GM12878 (cell line): ENCODE results near the gene SLC39A6. TPM values are rescaled to one million over a fixed set of nuclear protein-coding genes. Genes with fewer than 3 reads are reported as not detected.
A peak's percentile ranks its signal among the peaks of the same experiment; 100 is the strongest.

Experiments
- ATAC-seq: fragments of 200-7000 bp; cut with Tn5 transposase; 3 replicates; pipeline ENCODE4 v1.9.1; 2020; ENCODE audit warnings: mild to moderate bottlenecking, moderate library complexity
- BruUV-seq: library from RNA; stranded (reverse); fragments of 400-500 nt; replicated peaks from 2 replicates; lab custom pipeline; 2021; lab: Mats Ljungman, UMichigan
- CTCF ChIA-PET: fragments of 300-600 bp; sonication (Branson Sonifier 250); formaldehyde crosslinking; extraction: SDS; loops from one replicate; lab custom pipeline; 2021; ENCODE audit warnings: inconsistent platforms; lab: Yijun Ruan, JAX
- POLR2A ChIA-PET: fragments of 350-600 bp; formaldehyde crosslinking; extraction: SDS; loops from one replicate; lab custom pipeline; 2021; ENCODE audit warnings: inconsistent platforms; lab: Charles Lee
- RAD21 ChIA-PET: fragments of 300-600 bp; sonication (Branson Sonifier 250); formaldehyde crosslinking; loops from one replicate; lab custom pipeline; 2023; ENCODE audit warnings: antibody characterized with exemption; ENCODE audit not compliant: unreplicated experiment; lab: Charles Lee
- SMC1A ChIA-PET: fragments of 300-600 bp; sonication (Branson Sonifier 250); formaldehyde crosslinking; loops from one replicate; lab custom pipeline; 2023; ENCODE audit not compliant: unreplicated experiment, uncharacterized antibody; lab: Charles Lee
- DNase-seq: peaks from one replicate; pipeline ENCODE4 v3.0.0-alpha.2; 2011; ENCODE audit warnings: low read depth, low spot score
- FAIRE-seq: peaks from 3 replicates; lab custom pipeline; 2011; peaks lifted over from hg19 to GRCh38; lab: Jason Lieb, UNC
- H2AFZ ChIP-seq: 2 replicates; pipeline ENCODE4 v1.6.0; 2011; ENCODE audit warnings: low read depth, low read length, control low read depth; ENCODE audit not compliant: control insufficient read depth
- H3K27ac ChIP-seq: 2 replicates; pipeline ENCODE4 v1.5.1; 2011; ENCODE audit warnings: control low read depth; ENCODE audit not compliant: control insufficient read depth, insufficient read depth
- H3K27me3 ChIP-seq, 2 experiments: replicated peaks in 1 of 2; 2 replicates each; pipeline versions ENCODE4 v1.6.0 to v1.6.1; 2011; ENCODE audit warnings: low read length in 1 of 2; ENCODE audit not compliant: control insufficient read depth in 2 of 2, insufficient read depth in 2 of 2
- H3K36me3 ChIP-seq, 2 experiments: 2 replicates each; pipeline ENCODE4 v1.5.1; 2011; ENCODE audit warnings: low read length in 1 of 2; ENCODE audit not compliant: control insufficient read depth in 2 of 2, insufficient read depth in 2 of 2
- H3K4me1 ChIP-seq: 2 replicates; pipeline ENCODE4 v1.6.1; 2011; ENCODE audit warnings: mild to moderate bottlenecking, low read length, moderate library complexity, mixed read lengths; ENCODE audit not compliant: control insufficient read depth, insufficient read depth
- H3K4me2 ChIP-seq: 2 replicates; pipeline ENCODE4 v1.6.0; 2011; ENCODE audit warnings: control low read depth; ENCODE audit not compliant: control insufficient read depth, insufficient read depth
- H3K4me3 ChIP-seq: fragments of 200-600 bp; sonication (generic); 2 replicates; pipeline ENCODE4 v1.5.1; 2016
- H3K79me2 ChIP-seq: 2 replicates; pipeline ENCODE4 v1.6.0; 2011; ENCODE audit warnings: low read length; ENCODE audit not compliant: control insufficient read depth, insufficient read depth
- H3K9ac ChIP-seq: 2 replicates; pipeline ENCODE4 v1.8.0; 2011; ENCODE audit warnings: low read length, control low read depth, mixed read lengths; ENCODE audit not compliant: control insufficient read depth, insufficient read depth
- H3K9me3 ChIP-seq: replicated peaks from 3 replicates; pipeline ENCODE4 v1.5.1; 2011; ENCODE audit warnings: mild to moderate bottlenecking, low read length; ENCODE audit not compliant: control insufficient read depth, insufficient read depth
- H4K20me1 ChIP-seq: 2 replicates; pipeline ENCODE4 v1.6.0; 2011; ENCODE audit not compliant: control insufficient read depth, insufficient read depth
- BHLHE40 ChIP-seq, 2 experiments: fragments of 450-650 bp in 1 of 2; IDR thresholded peaks; 2 replicates each; pipeline ENCODE4 v1.6.1; 2011 to 2017; ENCODE audit warnings: low read depth in 2 of 2, borderline replicate concordance in 1 of 2, improper control_type of control experiment in 1 of 2, low read length in 1 of 2, mild to moderate bottlenecking in 1 of 2
- CBX5 ChIP-seq: sonication (generic); IDR thresholded peaks from 2 replicates; pipeline ENCODE4 v1.6.1; 2016; ENCODE audit warnings: low read depth, moderate library complexity, mild to moderate bottlenecking, inconsistent platforms
- ETV6 ChIP-seq, 2 experiments: fragments of 450-650 bp in 1 of 2; IDR thresholded peaks in 1 of 2; conservative IDR thresholded peaks in 1 of 2; 2 replicates each; pipeline ENCODE4 v1.6.1; 2014; ENCODE audit warnings: antibody characterized with exemption in 1 of 2, borderline replicate concordance in 1 of 2, low read depth in 1 of 2, mild to moderate bottlenecking in 1 of 2, moderate library complexity in 1 of 2
- MTA2 ChIP-seq: fragments of 450-650 bp; IDR thresholded peaks from 2 replicates; pipeline ENCODE4 v1.6.1; 2016; ENCODE audit warnings: low read depth, mild to moderate bottlenecking, moderate library complexity
- POLR2A ChIP-seq: IDR thresholded peaks from 2 replicates; pipeline ENCODE4 v1.6.1; 2011; ENCODE audit warnings: low read depth, mild to moderate bottlenecking, low read length
- RAD21 ChIP-seq: IDR thresholded peaks from 2 replicates; pipeline ENCODE4 v1.6.1; 2011; ENCODE audit warnings: mild to moderate bottlenecking, low read depth, low read length, moderate library complexity; ENCODE audit not compliant: insufficient read depth
- SIN3A ChIP-seq: IDR thresholded peaks from 2 replicates; pipeline ENCODE4 v1.6.1; 2012; ENCODE audit warnings: low read depth, low read length, improper control_type of control experiment
- WGBS: methylation state at CpG from one replicate; pipeline ENCODE4 v1.1.6; 2016; ENCODE audit warnings: low lambda C conversion rate; ENCODE audit not compliant: insufficient replicate concordance, insufficient coverage; ENCODE audit errors: missing lambda C conversion rate; 5-methylcytosine and 5-hydroxymethylcytosine counted together
- in situ Hi-C: fragments of 300-500 bp; cut with MboI; formaldehyde crosslinking; loops from 9 replicates; pipeline ENCODE4 v1.14.3; 2018; ENCODE audit warnings: mixed read lengths
- intact Hi-C: fragments of 100-400 bp; cut with micrococcal nuclease; formaldehyde crosslinking; loops from one replicate; pipeline ENCODE4 v1.14.2; 2022; ENCODE audit not compliant: unreplicated experiment
- polyA plus RNA-seq, 11 experiments: library from polyadenylated mRNA; depleted of rRNA in 4 of 11; unstranded in 6 of 11; stranded (reverse) in 5 of 11; fragments of >200 nt; fragmentation: Nextera tagmentation in 4 of 11; fragmentation: Illumina TruSeq in 1 of 11; extraction: Ambion mirVana in 4 of 11; extraction: Trizol in 1 of 11; gene quantifications; 1 replicate in 1 of 11; 2 replicates in 10 of 11; pipeline versions ENCODE4 v1.2.1 to v1.2.3, GENCODE V29; 2011 to 2016; ENCODE audit warnings: inconsistent platforms in 2 of 11, missing spikeins in 2 of 11, low read depth in 1 of 11
- total RNA-seq, 4 experiments: library from RNA; depleted of rRNA in 3 of 4; stranded (reverse); fragments of >200 nt in 3 of 4; fragmentation: Illumina TruSeq in 1 of 4; extraction: Trizol in 1 of 4; gene quantifications; 2 replicates each; pipeline versions ENCODE4 v1.2.1 to v1.2.3, GENCODE V29; 2013 to 2021
- TF ChIP-seq, protein P1 (sequence below): IDR thresholded peaks from 2 replicates; pipeline ENCODE4 v1.6.1; 2012; ENCODE audit warnings: improper control_type of control experiment, low read depth, low read length; ENCODE audit not compliant: insufficient replicate concordance
- TF ChIP-seq, protein P2 (sequence below): fragments of 450-650 bp; IDR thresholded peaks from 2 replicates; pipeline ENCODE4 v1.6.1; 2016; ENCODE audit warnings: mild to moderate bottlenecking
- TF ChIP-seq, protein P3 (sequence below): fragments of 450-650 bp; IDR thresholded peaks from 2 replicates; pipeline ENCODE4 v1.6.1; 2017; ENCODE audit warnings: mild to moderate bottlenecking, moderate library complexity

The SLC39A6 gene
- total and polyA plus RNA-seq, 10 of the 15 experiments (the other 5 are each of a cell fraction or from before 2014, with no cell fraction given), result 12.4 to 65.9 (median 41.3) TPM

DNA sequence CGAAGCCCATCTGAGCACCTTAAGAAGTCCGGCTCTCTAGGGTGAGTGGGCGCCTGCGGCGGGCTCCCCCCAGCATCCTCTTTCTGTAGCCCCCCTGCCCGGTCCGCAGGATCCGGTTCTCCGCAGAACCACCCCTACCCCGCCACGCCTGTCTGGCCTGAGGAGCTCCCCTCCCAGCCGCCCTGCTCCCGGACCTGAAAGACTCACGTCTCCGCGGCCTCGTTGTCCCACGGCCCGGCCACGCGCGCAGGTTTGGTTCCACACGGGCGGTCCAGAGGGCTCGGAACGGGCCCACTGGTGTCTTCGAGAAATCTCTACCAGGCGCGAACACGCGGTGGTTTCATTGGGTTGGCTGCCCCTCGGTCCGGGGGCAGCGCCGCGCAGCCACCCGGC, 237 bp downstream of the SLC39A6 start:
- intact Hi-C loops (loop anchor here (2.0 to 5.0 kb wide), 2 partner anchors 62 to 112 kb away; partner anchors contain the start of gene RPRD1A), in situ Hi-C loops (no loop called here)
- ATAC-seq (peak; percentile 30), FAIRE-seq (no peak), DNase-seq (no peak)
- SMC1A ChIA-PET, result interaction anchor here (0.8 to 1.2 kb wide), 3 partner anchors 21 to 107 kb away, joined by 3 read pairs; no protein-coding TSS in a partner anchor
- Histone ChIP-seq H3K4me1 (peaks cover 7% of the 10 kb centered on the region; the same call in 1 of the 2 replicates), H3K4me3 (peak overlapping the region; percentile 85), H3K27ac (peak overlapping the region; percentile 98), H3K9me3 (peaks cover 3% of the 10 kb centered on the region; the same call in 2 of the 3 replicates), H3K27me3 (no peaks in the 10 kb centered on the region), H2AFZ (peak overlapping the region; percentile 98), H3K36me3 (no peaks in the 10 kb centered on the region; a peak in 1 of 4 replicates), H3K9ac (peak overlapping the region; percentile 99), H4K20me1 (no peaks in the 10 kb centered on the region), H3K79me2 (peaks cover 61% of the 10 kb centered on the region), H3K4me2 (peak overlapping the region; percentile 64)
- POLR2A ChIA-PET, result interaction anchor here (0.6 to 2.4 kb wide), 6 partner anchors 9 to 229 kb away, joined by 3 to 7 read pairs (median 4); partner anchors contain the start of genes RMP24 and RPRD1A
- BruUV-seq, result no TSS peak
- CTCF ChIA-PET, result interaction anchor here (0.6 to 4.2 kb wide), 6 partner anchors 9 to 265 kb away, joined by 3 to 20 read pairs (median 6); no protein-coding TSS in a partner anchor
- 1% methylated on average over 33 of the region's 37 CpGs for WGBS
- RAD21 ChIA-PET, result interaction anchor here (0.6 to 3.3 kb wide), 5 partner anchors 33 to 314 kb away, joined by 3 to 11 read pairs (median 5); no protein-coding TSS in a partner anchor
- TF ChIP-seq, protein P1, sequence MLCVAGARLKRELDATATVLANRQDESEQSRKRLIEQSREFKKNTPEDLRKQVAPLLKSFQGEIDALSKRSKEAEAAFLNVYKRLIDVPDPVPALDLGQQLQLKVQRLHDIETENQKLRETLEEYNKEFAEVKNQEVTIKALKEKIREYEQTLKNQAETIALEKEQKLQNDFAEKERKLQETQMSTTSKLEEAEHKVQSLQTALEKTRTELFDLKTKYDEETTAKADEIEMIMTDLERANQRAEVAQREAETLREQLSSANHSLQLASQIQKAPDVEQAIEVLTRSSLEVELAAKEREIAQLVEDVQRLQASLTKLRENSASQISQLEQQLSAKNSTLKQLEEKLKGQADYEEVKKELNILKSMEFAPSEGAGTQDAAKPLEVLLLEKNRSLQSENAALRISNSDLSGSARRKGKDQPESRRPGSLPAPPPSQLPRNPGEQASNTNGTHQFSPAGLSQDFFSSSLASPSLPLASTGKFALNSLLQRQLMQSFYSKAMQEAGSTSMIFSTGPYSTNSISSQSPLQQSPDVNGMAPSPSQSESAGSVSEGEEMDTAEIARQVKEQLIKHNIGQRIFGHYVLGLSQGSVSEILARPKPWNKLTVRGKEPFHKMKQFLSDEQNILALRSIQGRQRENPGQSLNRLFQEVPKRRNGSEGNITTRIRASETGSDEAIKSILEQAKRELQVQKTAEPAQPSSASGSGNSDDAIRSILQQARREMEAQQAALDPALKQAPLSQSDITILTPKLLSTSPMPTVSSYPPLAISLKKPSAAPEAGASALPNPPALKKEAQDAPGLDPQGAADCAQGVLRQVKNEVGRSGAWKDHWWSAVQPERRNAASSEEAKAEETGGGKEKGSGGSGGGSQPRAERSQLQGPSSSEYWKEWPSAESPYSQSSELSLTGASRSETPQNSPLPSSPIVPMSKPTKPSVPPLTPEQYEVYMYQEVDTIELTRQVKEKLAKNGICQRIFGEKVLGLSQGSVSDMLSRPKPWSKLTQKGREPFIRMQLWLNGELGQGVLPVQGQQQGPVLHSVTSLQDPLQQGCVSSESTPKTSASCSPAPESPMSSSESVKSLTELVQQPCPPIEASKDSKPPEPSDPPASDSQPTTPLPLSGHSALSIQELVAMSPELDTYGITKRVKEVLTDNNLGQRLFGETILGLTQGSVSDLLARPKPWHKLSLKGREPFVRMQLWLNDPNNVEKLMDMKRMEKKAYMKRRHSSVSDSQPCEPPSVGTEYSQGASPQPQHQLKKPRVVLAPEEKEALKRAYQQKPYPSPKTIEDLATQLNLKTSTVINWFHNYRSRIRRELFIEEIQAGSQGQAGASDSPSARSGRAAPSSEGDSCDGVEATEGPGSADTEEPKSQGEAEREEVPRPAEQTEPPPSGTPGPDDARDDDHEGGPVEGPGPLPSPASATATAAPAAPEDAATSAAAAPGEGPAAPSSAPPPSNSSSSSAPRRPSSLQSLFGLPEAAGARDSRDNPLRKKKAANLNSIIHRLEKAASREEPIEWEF, result no peak
- TF ChIP-seq SIN3A (0 out of 2 replicates have a peak, but pooled peaks have one; percentile 36), ETV6 (conservative IDR thresholded peaks at IDR 0.05 in 1 of 2, IDR thresholded peaks at IDR 0.05 in 1 of 2; ENCODE audit: borderline replicate concordance in 1 of 2, low read depth in 1 of 2) (no peak), MTA2 (0 out of 2 replicates have a peak, but pooled peaks have one; percentile 14), BHLHE40 (IDR thresholded peaks at IDR 0.05; ENCODE audit: borderline replicate concordance in 1 of 2, low read depth in 2 of 2, low read length in 1 of 2) (0 out of 4 replicates have a peak, but pooled peaks of 1 of the 2 experiments have one; percentile 13), CBX5 (0 out of 2 replicates have a peak, but pooled peaks have one; percentile 0), RAD21 (no peak), POLR2A (0 out of 2 replicates have a peak, but pooled peaks have one; percentile 19)
- TF ChIP-seq, protein P2, sequence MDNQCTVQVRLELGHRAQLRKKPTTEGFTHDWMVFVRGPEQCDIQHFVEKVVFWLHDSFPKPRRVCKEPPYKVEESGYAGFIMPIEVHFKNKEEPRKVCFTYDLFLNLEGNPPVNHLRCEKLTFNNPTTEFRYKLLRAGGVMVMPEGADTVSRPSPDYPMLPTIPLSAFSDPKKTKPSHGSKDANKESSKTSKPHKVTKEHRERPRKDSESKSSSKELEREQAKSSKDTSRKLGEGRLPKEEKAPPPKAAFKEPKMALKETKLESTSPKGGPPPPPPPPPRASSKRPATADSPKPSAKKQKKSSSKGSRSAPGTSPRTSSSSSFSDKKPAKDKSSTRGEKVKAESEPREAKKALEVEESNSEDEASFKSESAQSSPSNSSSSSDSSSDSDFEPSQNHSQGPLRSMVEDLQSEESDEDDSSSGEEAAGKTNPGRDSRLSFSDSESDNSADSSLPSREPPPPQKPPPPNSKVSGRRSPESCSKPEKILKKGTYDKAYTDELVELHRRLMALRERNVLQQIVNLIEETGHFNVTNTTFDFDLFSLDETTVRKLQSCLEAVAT, result 0 out of 2 replicates have a peak, but pooled peaks have one; percentile 6
- TF ChIP-seq, protein P3, sequence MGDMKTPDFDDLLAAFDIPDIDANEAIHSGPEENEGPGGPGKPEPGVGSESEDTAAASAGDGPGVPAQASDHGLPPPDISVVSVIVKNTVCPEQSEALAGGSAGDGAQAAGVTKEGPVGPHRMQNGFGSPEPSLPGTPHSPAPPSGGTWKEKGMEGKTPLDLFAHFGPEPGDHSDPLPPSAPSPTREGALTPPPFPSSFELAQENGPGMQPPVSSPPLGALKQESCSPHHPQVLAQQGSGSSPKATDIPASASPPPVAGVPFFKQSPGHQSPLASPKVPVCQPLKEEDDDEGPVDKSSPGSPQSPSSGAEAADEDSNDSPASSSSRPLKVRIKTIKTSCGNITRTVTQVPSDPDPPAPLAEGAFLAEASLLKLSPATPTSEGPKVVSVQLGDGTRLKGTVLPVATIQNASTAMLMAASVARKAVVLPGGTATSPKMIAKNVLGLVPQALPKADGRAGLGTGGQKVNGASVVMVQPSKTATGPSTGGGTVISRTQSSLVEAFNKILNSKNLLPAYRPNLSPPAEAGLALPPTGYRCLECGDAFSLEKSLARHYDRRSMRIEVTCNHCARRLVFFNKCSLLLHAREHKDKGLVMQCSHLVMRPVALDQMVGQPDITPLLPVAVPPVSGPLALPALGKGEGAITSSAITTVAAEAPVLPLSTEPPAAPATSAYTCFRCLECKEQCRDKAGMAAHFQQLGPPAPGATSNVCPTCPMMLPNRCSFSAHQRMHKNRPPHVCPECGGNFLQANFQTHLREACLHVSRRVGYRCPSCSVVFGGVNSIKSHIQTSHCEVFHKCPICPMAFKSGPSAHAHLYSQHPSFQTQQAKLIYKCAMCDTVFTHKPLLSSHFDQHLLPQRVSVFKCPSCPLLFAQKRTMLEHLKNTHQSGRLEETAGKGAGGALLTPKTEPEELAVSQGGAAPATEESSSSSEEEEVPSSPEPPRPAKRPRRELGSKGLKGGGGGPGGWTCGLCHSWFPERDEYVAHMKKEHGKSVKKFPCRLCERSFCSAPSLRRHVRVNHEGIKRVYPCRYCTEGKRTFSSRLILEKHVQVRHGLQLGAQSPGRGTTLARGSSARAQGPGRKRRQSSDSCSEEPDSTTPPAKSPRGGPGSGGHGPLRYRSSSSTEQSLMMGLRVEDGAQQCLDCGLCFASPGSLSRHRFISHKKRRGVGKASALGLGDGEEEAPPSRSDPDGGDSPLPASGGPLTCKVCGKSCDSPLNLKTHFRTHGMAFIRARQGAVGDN, result peak; percentile 76; the same call in 1 of the 2 replicates
